ENCODE measurements around the gene JAG1.

The JAG1 gene

GRCh38 chr20:10652185-10652584, 21.6 kb downstream of the JAG1 start:
- DNase-seq, result no peak

- DNase-seq, result no peak
These were observed 22.4 kb downstream of the JAG1 start for GRCh38 chr20:10651227-10651990.

GRCh38 chr20:10649797-10650160, 24.0 kb downstream of the JAG1 start:
- no peak for DNase-seq

GRCh38 chr20:10649080-10649796, 24.6 kb downstream of the JAG1 start:
- no peak for DNase-seq

- DNase-seq, result no peak
These were observed 25.1 kb downstream of the JAG1 start for GRCh38 chr20:10648651-10649050.

GRCh38 chr20:10647909-10648308, 25.9 kb downstream of the JAG1 start:
- no peak for DNase-seq

GRCh38 chr20:10647471-10647870, 26.3 kb downstream of the JAG1 start:
- no peak for DNase-seq

- DNase-seq, result no peak
These were observed 26.8 kb downstream of the JAG1 start for GRCh38 chr20:10646886-10647420.

- DNase-seq, result no peak
These were observed 27.8 kb downstream of the JAG1 start for GRCh38 chr20:10646006-10646405.

- no peak for DNase-seq
These were observed 28.6 kb downstream of the JAG1 start for GRCh38 chr20:10645205-10645570.

GRCh38 chr20:10644458-10645204, 29.2 kb downstream of the JAG1 start:
- no peak for DNase-seq

- no peak for DNase-seq
These were observed 30.3 kb downstream of the JAG1 start for GRCh38 chr20:10643560-10643873.

GRCh38 chr20:10642856-10643559, 30.8 kb downstream of the JAG1 start:
- DNase-seq, result no peak

- no peak for DNase-seq
These were observed 31.9 kb downstream of the JAG1 start for GRCh38 chr20:10641893-10642292.

- DNase-seq, result no peak
These were observed 32.3 kb downstream of the JAG1 start for GRCh38 chr20:10641467-10641866.

GRCh38 chr20:10640897-10641296, 32.9 kb downstream of the JAG1 start:
- DNase-seq, result no peak

- DNase-seq, result no peak
These were observed 33.9 kb downstream of the JAG1 start for GRCh38 chr20:10639737-10640556.

GRCh38 chr20:10639077-10639736, 34.6 kb downstream of the JAG1 start:
- DNase-seq, result no peak

- no peak for DNase-seq
These were observed 36.2 kb downstream of the JAG1 start for GRCh38 chr20:10637563-10637962.

- no peak for DNase-seq
These were observed 36.7 kb downstream of the JAG1 start for GRCh38 chr20:10637031-10637559.

- DNase-seq, result no peak
These were observed 37.4 kb downstream of the JAG1 start for GRCh38 chr20:10636326-10636818.

Data from central memory CD4-positive, alpha-beta T cell (primary cell).